Fibroblast of the aortic adventitia (primary cell): ENCODE results near the gene TPK1. TPM values are rescaled to one million over a fixed set of nuclear protein-coding genes. Genes with fewer than 3 reads are reported as not detected.

Experiments
- DNase-seq: peaks from one replicate; pipeline ENCODE4 v3.0.0-alpha.2; 2010; ENCODE audit warnings: low read depth
- H3K4me3 ChIP-seq: 2 replicates; pipeline ENCODE4 v1.5.1; 2011; ENCODE audit warnings: low read depth, mild to moderate bottlenecking, control low read depth, low read length, moderate library complexity
- CTCF ChIP-seq: IDR thresholded peaks from 2 replicates; pipeline ENCODE4 v1.5.1; 2011; ENCODE audit warnings: mild to moderate bottlenecking, low read length, control low read depth, inconsistent platforms; ENCODE audit not compliant: insufficient read depth
- total RNA-seq: library from RNA; depleted of rRNA; stranded (reverse); fragments of >200 nt; gene quantifications from 2 replicates; pipeline ENCODE4 v1.2.3, GENCODE V29; 2012; ENCODE audit warnings: low replicate concordance

TPK1 gene
- total RNA-seq, 1 donor, result 7.6 TPM

- TF ChIP-seq CTCF, result no peak
- H3K4me3 ChIP-seq, result no peak overlapping the region
- DNase-seq, result peak; percentile 99
Observed at GRCh38 chr7:144827621-144828020, 8.2 kb downstream of the TPK1 start.

- no peak for TF ChIP-seq CTCF
- H3K4me3 ChIP-seq, result no peak overlapping the region
- DNase-seq, result peak; percentile 79
Observed at GRCh38 chr7:144826208-144826607, 9.6 kb downstream of the TPK1 start.

- TF ChIP-seq CTCF, result no peak
- DNase-seq, result peak; percentile 87
- H3K4me3 ChIP-seq, result no peak overlapping the region
Observed at GRCh38 chr7:144824360-144824759, 11.5 kb downstream of the TPK1 start.

GRCh38 chr7:144822223-144822622 lies 13.6 kb downstream of the TPK1 start:
- TF ChIP-seq CTCF, result no peak
- DNase-seq, result no peak
- H3K4me3 ChIP-seq, result no peak overlapping the region

GRCh38 chr7:144821067-144821466 lies 14.8 kb downstream of the TPK1 start:
- DNase-seq, result no peak

GRCh38 chr7:144820552-144820951 lies 15.3 kb downstream of the TPK1 start:
- TF ChIP-seq CTCF, result no peak
- H3K4me3 ChIP-seq, result no peak overlapping the region
- DNase-seq, result no peak

More at GRCh38 chr7:144821067-144821466, 14.8 kb downstream of the TPK1 start:
- no peak overlapping the region for H3K4me3 ChIP-seq
- no peak for TF ChIP-seq CTCF

- no peak overlapping the region for H3K4me3 ChIP-seq
- DNase-seq, result no peak
- TF ChIP-seq CTCF, result no peak
Observed at GRCh38 chr7:144819566-144819965, 16.3 kb downstream of the TPK1 start.
